Measurements from ENCODE around the gene TENT4B. TPM values are rescaled to one million over a fixed set of nuclear protein-coding genes. Genes with fewer than 3 reads are reported as not detected.

TENT4B gene
- total and polyA plus RNA-seq, 2 donors (not counting 1 experiment from before 2014, with no cell fraction given): 11.1 to 12.2 TPM

DNA sequence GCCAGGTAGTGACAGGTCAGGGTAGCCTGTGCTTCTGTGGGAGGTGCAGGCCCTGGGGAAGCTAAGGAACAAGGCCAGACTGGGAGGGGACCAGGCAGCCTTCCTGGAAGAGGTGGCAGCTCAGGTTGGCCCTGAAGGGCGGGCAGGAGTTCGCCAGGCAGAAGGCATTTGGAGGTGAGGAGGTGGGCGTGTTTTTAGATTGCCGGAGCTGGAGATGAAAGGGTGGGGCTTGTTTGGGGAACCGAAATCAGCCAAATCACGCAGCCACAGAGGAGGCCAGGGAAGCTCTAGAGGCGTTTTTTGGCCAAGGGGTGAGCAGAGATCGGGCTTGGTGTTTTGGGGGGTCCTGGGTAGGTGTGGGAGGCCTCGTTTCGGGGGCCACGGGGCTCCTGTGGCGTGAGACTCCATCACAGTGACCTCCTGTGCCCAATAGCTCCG is 120.8 kb downstream of the TENT4B start:
- no peak for DNase-seq (ENCODE audit: low read depth in 2 of 2)
- Histone ChIP-seq H3K9ac (ENCODE audit: insufficient read depth, low read length) (no peak overlapping the region), H3K36me3 (ENCODE audit: control insufficient read depth, insufficient read depth, low read length) (no peaks in the 10 kb centered on the region), H3K4me2 (ENCODE audit: extremely low read depth, insufficient read depth, low read length) (no peak overlapping the region), H3K9me3 (ENCODE audit: control insufficient read depth, insufficient read depth, low read depth, low read length) (no peaks in the 10 kb centered on the region), H2AFZ (ENCODE audit: low read length) (no peak overlapping the region), H3K79me2 (ENCODE audit: control insufficient read depth, insufficient read depth, low read length) (no peaks in the 10 kb centered on the region), H4K20me1 (ENCODE audit: control insufficient read depth, extremely low read depth, insufficient read depth, low read length) (no peaks in the 10 kb centered on the region), H3K27ac (ENCODE audit: insufficient read depth, low read length) (no peak overlapping the region), H3K27me3 (ENCODE audit: control insufficient read depth, insufficient read depth, low read length) (no peaks in the 10 kb centered on the region), H3K4me1 (ENCODE audit: control insufficient read depth, extremely low read depth, insufficient read depth, low read length) (no peaks in the 10 kb centered on the region), H3K4me3 (replicated peaks in 1 of 4; ENCODE audit: control extremely low read depth in 1 of 4, insufficient read depth in 1 of 4, low read depth in 3 of 4, low read length in 4 of 4) (no peak overlapping the region)
- TF ChIP-seq, protein P1, sequence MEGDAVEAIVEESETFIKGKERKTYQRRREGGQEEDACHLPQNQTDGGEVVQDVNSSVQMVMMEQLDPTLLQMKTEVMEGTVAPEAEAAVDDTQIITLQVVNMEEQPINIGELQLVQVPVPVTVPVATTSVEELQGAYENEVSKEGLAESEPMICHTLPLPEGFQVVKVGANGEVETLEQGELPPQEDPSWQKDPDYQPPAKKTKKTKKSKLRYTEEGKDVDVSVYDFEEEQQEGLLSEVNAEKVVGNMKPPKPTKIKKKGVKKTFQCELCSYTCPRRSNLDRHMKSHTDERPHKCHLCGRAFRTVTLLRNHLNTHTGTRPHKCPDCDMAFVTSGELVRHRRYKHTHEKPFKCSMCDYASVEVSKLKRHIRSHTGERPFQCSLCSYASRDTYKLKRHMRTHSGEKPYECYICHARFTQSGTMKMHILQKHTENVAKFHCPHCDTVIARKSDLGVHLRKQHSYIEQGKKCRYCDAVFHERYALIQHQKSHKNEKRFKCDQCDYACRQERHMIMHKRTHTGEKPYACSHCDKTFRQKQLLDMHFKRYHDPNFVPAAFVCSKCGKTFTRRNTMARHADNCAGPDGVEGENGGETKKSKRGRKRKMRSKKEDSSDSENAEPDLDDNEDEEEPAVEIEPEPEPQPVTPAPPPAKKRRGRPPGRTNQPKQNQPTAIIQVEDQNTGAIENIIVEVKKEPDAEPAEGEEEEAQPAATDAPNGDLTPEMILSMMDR (conservative IDR thresholded peaks at IDR 0.05 in 1 of 2, IDR thresholded peaks at IDR 0.05 in 1 of 2; ENCODE audit: low read depth in 1 of 2, low read length in 2 of 2): no peak
- TF ChIP-seq EZH2 (IDR thresholded peaks at IDR 0.05; ENCODE audit: low read length, missing control alignments): no peak

DNA sequence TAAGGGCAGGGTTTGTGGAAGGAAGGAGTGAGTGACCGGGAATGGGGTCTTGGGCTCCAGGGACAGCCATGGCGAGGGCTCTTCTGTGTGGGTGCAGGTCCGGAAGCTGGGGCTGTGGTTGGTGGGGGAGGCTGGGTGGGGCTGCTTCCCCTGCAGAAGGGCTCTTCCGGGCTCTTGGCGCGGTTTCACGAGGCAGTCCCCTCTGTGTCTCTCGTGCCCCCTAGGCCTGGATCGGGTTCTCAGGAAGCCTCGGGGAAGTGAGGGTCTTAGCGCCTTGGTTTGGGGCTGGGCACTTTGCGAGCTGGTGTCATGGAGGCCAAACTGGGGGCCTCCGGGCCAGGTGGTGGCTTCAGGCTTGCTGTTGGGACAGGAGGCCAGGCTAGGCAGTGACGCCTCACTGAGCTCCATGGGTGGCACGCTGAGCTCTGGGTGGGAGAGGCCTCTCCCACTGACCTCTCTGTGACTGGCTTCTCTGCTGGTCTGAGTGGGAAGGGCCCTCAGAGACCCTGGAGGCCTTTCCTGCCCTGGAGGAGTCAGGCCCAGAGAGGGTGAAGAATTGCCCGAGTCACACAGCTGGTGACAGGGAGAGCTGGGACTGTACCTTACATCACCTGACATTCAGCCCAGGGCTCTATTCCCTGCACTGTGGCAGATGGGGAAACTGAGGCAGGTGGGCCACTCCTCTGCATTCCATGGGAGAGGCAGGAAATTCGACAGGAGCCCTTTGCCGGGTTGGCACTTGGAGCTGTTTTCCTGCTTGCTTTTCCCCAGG is 121.4 kb downstream of the TENT4B start:
- Histone ChIP-seq H3K27me3 (ENCODE audit: control insufficient read depth, insufficient read depth, low read length) (no peaks in the 10 kb centered on the region), H3K27ac (ENCODE audit: insufficient read depth, low read length) (no peak overlapping the region), H3K4me2 (ENCODE audit: extremely low read depth, insufficient read depth, low read length) (no peak overlapping the region), H2AFZ (ENCODE audit: low read length) (no peak overlapping the region), H3K79me2 (ENCODE audit: control insufficient read depth, insufficient read depth, low read length) (no peaks in the 10 kb centered on the region), H4K20me1 (ENCODE audit: control insufficient read depth, extremely low read depth, insufficient read depth, low read length) (no peaks in the 10 kb centered on the region), H3K4me1 (ENCODE audit: control insufficient read depth, extremely low read depth, insufficient read depth, low read length) (no peaks in the 10 kb centered on the region), H3K9me3 (ENCODE audit: control insufficient read depth, insufficient read depth, low read depth, low read length) (no peaks in the 10 kb centered on the region), H3K9ac (ENCODE audit: insufficient read depth, low read length) (no peak overlapping the region), H3K36me3 (ENCODE audit: control insufficient read depth, insufficient read depth, low read length) (no peaks in the 10 kb centered on the region), H3K4me3 (replicated peaks in 1 of 4; ENCODE audit: control extremely low read depth in 1 of 4, insufficient read depth in 1 of 4, low read depth in 3 of 4, low read length in 4 of 4) (no peak overlapping the region)
- no peak for TF ChIP-seq EZH2 (IDR thresholded peaks at IDR 0.05; ENCODE audit: low read length, missing control alignments)
- TF ChIP-seq, protein P1 (conservative IDR thresholded peaks at IDR 0.05 in 1 of 2, IDR thresholded peaks at IDR 0.05 in 1 of 2; ENCODE audit: low read depth in 1 of 2, low read length in 2 of 2): no peak
- no peak for DNase-seq (ENCODE audit: low read depth in 2 of 2)

DNA sequence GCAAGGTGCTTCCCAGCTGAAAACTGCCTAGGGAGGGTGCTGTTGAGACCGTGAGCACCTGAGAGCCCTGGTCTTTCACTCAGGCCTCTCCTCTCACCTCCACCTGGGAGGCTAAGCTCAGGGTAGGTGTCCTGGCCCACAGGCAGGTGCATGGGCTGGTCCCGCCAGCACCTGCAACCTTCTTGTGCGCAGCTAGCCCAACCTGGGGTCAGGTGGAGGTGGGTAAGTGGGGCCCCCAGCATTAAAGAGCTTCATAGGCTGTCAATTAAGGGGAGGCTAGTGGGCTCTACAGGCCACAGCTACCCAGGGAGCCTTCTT is 122.0 kb downstream of the TENT4B start:
- Histone ChIP-seq H3K9me3 (ENCODE audit: control insufficient read depth, insufficient read depth, low read depth, low read length) (no peaks in the 10 kb centered on the region), H3K36me3 (ENCODE audit: control insufficient read depth, insufficient read depth, low read length) (no peaks in the 10 kb centered on the region), H3K79me2 (ENCODE audit: control insufficient read depth, insufficient read depth, low read length) (no peaks in the 10 kb centered on the region), H3K9ac (ENCODE audit: insufficient read depth, low read length) (no peak overlapping the region), H3K27me3 (ENCODE audit: control insufficient read depth, insufficient read depth, low read length) (no peaks in the 10 kb centered on the region), H3K4me2 (ENCODE audit: extremely low read depth, insufficient read depth, low read length) (no peak overlapping the region), H4K20me1 (ENCODE audit: control insufficient read depth, extremely low read depth, insufficient read depth, low read length) (no peaks in the 10 kb centered on the region), H3K27ac (ENCODE audit: insufficient read depth, low read length) (no peak overlapping the region), H3K4me1 (ENCODE audit: control insufficient read depth, extremely low read depth, insufficient read depth, low read length) (no peaks in the 10 kb centered on the region), H3K4me3 (replicated peaks in 1 of 4; ENCODE audit: control extremely low read depth in 1 of 4, insufficient read depth in 1 of 4, low read depth in 3 of 4, low read length in 4 of 4) (no peak overlapping the region), H2AFZ (ENCODE audit: low read length) (no peak overlapping the region)
- DNase-seq (ENCODE audit: low read depth in 2 of 2): no peak
- TF ChIP-seq, protein P1 (conservative IDR thresholded peaks at IDR 0.05 in 1 of 2, IDR thresholded peaks at IDR 0.05 in 1 of 2; ENCODE audit: low read depth in 1 of 2, low read length in 2 of 2): no peak
- TF ChIP-seq EZH2 (IDR thresholded peaks at IDR 0.05; ENCODE audit: low read length, missing control alignments): no peak
